Measurements from ENCODE around the gene OTOS. TPM values are rescaled to one million over a fixed set of nuclear protein-coding genes. Genes with fewer than 3 reads are reported as not detected.

The OTOS gene
- total RNA-seq, 1 donor = not detected

- H3K4me3 ChIP-seq (ENCODE audit: low read depth, low read length) = no peak overlapping the region
- no peak for DNase-seq (ENCODE audit: low read depth)
- no peak for TF ChIP-seq CTCF (IDR thresholded peaks at IDR 0.05; ENCODE audit: insufficient read depth, low read depth, low read length)
Observed at GRCh38 chr2:240168041-240168440, 27.6 kb upstream of the OTOS start.

- TF ChIP-seq CTCF (IDR thresholded peaks at IDR 0.05; ENCODE audit: insufficient read depth, low read depth, low read length) = no peak
- H3K4me3 ChIP-seq (ENCODE audit: low read depth, low read length) = no peak overlapping the region
- no peak for DNase-seq (ENCODE audit: low read depth)
Observed at GRCh38 chr2:240167588-240167880, 27.1 kb upstream of the OTOS start.

- DNase-seq (ENCODE audit: low read depth) = no peak
- no peak overlapping the region for H3K4me3 ChIP-seq (ENCODE audit: low read depth, low read length)
Observed at GRCh38 chr2:240166761-240167587, 26.5 kb upstream of the OTOS start.

GRCh38 chr2:240166191-240166590 is 25.7 kb upstream of the OTOS start:
- DNase-seq (ENCODE audit: low read depth) = no peak
- H3K4me3 ChIP-seq (ENCODE audit: low read depth, low read length) = no peak overlapping the region
- no peak for TF ChIP-seq CTCF (IDR thresholded peaks at IDR 0.05; ENCODE audit: insufficient read depth, low read depth, low read length)

More at GRCh38 chr2:240166761-240167587, 26.5 kb upstream of the OTOS start:
- no peak for TF ChIP-seq CTCF (IDR thresholded peaks at IDR 0.05; ENCODE audit: insufficient read depth, low read depth, low read length)

- TF ChIP-seq CTCF (IDR thresholded peaks at IDR 0.05; ENCODE audit: insufficient read depth, low read depth, low read length) = no peak
- DNase-seq (ENCODE audit: low read depth) = no peak
Observed at GRCh38 chr2:240165661-240166060, 25.2 kb upstream of the OTOS start.

GRCh38 chr2:240165034-240165433 is 24.6 kb upstream of the OTOS start:
- H3K4me3 ChIP-seq (ENCODE audit: low read depth, low read length) = no peak overlapping the region
- no peak for TF ChIP-seq CTCF (IDR thresholded peaks at IDR 0.05; ENCODE audit: insufficient read depth, low read depth, low read length)
- no peak for DNase-seq (ENCODE audit: low read depth)

More at GRCh38 chr2:240165661-240166060, 25.2 kb upstream of the OTOS start:
- no peak overlapping the region for H3K4me3 ChIP-seq (ENCODE audit: low read depth, low read length)

GRCh38 chr2:240164586-240164985 is 24.1 kb upstream of the OTOS start:
- no peak for TF ChIP-seq CTCF (IDR thresholded peaks at IDR 0.05; ENCODE audit: insufficient read depth, low read depth, low read length)
- no peak for DNase-seq (ENCODE audit: low read depth)
- no peak overlapping the region for H3K4me3 ChIP-seq (ENCODE audit: low read depth, low read length)

Measured in fibroblast of villous mesenchyme (primary cell).